SKM-1 treated with dmso at 0.1 percent for 144 hours (cell line): ENCODE data around the gene RUFY2.

Experiments used
- DNase-seq: peaks from one replicate; lab custom pipeline; 2025; ENCODE audit not compliant: unreplicated experiment; lab: John Stamatoyannopoulos, UW

Gene RUFY2

DNA sequence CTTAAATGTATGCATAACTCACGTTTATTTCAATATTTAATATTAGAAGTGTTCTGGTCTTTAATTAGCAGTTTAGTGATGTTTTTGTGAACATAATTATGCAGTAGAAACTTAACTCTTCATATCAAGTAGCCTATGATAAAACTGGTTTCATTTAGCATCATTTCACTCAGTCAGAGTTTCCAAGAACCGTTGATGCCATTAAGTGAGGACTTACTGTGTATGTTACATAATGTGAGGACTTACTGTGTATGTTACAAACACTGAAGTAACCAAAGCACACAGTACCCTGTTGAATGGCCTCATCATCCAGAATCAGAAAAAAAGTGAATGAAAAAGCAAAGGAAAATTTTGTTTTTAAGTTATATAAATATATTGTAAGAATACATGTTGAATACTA is 41.5 kb downstream of the RUFY2 start:
- no peak for DNase-seq

DNA sequence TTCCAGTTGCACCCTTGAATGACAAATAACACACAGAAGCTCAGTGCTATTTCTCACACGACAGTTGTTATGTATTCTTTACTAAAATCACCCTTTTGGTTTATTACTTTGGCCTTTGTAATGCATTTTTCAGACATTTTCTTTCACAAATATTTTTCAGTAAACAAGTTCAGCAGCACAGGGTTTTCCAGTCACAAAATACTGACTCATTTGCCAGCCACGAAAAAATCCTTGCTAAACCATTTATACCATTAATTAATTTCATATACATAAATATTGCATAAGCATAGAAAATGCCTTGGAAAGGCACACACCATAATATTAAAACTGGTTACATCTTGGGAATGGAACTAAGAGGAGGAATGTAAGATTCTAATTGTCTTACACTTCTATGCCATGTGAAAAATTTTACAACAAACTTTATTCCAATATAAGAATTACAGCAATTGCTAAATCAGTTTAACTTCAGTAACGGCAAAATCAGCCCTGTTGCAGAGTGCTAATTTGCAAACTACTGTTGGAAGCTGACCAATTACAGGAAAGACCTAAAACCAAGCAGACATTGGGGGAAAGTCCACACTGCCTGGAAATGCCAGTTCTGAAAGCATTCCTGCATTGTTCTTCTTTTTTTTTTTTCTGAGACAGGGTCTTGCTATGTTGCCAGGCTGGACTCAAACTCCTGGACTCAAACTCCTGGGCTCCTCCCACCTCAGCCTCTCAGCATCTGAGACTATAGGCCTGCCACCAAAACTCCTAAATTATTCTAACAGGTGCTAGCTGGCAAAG is 42.8 kb downstream of the RUFY2 start:
- DNase-seq: no peak

DNA sequence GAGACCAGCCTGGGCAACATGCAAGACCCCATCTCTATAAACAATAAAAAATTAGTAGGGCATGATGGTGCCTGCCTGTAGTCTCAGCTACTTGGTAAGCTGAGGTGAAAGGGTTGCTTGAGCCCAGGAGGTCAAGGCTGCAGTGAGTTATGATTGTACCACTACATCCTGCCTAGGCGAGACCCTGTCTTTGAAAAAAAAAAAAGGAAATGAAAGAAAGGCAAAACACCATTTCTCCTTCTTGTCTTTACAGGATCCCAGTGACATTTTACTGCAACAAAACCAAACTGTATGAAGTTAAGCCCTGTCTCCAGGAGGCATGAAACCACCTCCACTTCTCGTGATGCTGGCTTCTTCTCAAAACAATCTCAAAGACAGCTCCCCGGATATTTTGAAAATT is 44.5 kb downstream of the RUFY2 start:
- no peak for DNase-seq

DNA sequence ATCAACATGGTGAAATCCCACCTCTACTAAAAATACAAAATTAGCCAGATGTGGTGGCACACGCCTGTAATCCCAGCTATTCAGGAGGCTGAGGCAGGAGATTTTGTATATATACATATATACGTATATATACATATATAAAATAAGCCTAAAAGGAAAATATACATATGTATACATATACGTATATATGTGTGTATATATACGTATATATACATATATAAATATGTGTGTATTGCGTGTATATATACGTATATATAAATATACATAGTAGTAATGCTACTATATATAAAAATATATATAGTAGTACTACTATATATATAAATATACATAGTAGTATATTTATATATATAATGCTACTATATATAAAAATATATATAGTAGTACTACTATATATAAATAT is 47.9 kb downstream of the RUFY2 start:
- no peak for DNase-seq

DNA sequence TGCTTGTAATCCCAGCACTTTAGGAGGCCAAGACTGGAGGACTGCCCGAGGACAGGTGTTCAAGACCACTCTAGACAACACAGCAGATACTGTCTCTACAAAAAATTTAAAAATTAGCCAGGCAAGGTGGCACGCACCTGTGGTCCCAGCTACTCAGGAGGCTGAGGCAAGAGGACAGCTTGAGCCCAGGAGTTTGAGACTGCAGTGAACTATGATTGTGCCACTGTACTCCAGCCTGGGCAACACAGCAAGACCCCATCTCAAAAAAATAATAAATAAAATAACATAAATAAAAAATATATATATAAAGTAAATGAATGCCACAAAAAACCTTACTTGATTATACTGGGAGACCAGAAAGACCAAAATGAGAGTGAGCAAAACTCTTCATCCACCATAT is 53.5 kb downstream of the RUFY2 start:
- no peak for DNase-seq

DNA sequence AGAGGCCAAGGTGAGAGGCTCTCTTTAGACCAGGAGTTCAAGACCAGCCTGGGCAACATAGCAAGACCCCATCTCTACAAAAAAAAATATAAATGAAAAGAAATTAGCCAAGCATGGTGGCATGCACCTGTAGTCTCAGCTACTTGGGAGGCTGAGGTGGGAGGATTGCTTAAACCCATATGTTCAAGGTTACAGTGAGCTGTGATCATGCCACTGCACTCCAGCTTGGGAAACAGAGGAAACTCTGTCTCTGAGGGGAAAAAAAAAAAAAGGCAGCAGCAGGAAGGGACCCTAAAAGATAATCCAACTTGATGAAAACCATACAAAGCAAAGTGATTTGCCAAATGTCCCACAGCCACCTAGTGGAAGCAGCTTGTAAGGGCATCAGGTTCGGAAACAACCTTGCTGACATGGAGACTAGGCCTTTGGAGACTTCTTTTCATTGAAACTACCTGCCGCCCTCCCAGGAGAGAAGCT is 58.8 kb downstream of the RUFY2 start:
- peak; percentile 33 for DNase-seq

DNA sequence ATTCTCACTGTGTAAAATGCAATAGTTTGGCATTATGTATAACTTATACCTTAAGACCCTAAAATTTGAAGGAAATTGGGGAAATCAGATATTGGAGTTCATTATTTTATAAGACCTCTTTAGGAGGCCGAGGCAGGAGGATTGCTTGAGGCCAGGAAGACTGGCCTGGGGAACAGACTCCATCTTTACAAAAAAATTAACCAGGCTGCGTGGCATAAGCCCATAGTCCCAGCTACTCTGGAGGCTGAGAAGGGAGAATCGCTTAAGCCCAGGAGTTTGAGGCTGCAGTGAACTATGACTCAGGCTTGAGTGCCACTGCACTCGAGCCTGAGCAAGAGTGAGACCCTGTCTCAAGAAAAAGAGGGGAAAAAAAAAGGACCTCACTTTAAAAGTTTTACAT is 60.3 kb downstream of the RUFY2 start:
- no peak for DNase-seq

DNA sequence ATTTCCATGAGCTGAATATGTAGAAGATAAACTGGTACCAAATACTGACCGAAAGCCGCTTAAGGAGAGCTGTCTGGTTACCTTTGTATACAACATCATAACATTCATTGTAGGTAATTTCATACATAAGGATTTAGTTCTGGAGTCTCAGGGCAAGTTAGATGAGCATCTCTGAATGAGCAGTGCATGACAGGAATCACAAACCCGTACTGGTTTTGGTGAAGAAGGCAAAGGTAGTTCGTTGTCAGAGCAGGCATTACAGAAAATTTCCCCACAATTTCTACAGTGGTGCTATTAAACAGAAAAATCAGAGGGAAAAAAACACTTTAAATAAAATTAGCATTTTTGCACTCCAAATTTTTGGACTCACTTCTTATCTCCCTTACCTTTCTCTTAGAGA is 61.5 kb downstream of the RUFY2 start:
- DNase-seq: no peak

DNA sequence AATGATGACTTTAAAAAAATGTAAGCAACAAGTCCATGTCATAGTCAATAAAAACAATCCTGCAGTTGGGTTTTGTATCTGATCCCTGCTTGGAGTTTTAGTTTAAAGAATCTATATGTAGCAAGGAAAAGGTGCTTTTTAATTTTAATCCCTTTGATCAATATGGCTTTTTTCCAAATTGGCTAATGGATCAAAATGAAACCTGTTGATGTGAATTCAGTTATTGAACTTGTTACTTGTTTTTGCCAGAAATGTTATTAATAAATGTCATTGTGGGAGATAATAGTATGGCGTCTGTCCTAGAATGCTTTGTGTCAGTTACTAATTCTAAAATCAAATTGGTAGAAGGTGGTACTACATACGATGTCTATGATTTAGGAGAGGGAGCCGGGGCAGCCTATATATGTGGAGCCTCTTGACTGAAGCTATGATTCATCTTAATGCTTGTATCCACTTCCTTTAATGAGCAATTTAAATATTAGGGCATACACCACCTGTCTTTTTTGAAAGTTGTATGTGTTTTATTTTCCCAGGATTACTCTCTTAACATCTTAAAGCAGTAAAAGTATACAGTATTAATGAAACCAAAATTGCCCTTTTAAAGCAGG is 64.1 kb downstream of the RUFY2 start:
- no peak for DNase-seq

DNA sequence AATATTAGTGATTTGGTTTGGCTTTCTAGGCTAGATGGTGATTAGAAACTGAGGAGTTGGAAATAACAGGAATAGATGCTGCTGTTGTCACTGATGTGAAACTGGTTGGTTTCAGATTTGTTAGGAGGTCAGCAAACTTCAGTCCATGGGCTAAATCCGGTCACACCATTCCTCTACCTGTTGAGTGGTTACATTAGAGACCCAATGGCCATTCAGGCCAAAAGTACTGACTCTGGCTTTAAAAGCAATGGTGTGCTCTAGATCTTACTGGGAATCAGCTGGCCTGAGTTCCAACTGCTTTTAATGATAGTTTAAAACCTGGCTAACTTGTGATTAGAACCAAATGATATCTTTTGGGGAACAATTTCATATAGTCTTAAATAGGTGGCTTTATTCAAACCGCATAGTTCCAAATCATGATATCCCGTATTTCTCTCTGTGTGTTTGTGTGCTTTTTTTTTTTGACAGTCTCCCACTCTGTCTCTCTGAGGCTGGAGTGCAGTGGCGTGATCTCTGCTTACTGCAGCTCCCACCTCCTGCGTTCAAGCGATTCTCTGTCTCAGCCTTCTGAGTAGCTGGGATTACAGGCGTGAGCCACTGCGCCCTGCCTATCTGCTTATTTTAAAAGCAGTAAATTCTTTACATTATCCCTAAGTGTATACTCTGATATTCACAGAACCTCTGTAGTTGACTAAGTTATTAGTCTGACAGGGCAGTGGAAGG is 66.6 kb downstream of the RUFY2 start:
- no peak for DNase-seq

DNA sequence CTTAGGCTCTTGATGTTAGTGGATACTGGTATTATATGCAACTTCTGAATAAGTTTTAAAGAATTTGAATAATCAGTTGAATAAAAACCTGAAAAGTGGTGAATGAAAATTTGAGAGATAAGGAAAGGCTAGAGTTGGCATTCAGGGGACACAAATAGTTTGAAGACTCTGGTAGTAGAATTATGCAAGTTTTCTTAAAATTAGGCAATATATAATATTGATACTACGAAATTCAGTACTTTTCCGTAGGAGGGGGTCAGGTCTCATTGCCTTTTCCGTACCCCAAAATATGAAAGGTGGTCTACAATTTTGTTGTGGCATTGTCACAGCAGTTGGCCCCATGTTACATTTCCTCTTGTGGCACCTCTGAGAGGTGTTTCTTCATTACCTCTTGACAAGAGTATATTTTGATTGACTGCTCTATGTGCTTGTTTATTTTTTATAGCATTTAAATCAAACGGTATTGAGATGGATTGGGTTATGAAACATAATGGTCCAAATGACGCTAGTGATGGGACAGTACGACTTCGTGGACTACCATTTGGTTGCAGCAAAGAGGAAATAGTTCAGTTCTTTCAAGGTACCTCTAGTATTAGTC is 70.2 kb downstream of the RUFY2 start:
- no peak for DNase-seq

DNA sequence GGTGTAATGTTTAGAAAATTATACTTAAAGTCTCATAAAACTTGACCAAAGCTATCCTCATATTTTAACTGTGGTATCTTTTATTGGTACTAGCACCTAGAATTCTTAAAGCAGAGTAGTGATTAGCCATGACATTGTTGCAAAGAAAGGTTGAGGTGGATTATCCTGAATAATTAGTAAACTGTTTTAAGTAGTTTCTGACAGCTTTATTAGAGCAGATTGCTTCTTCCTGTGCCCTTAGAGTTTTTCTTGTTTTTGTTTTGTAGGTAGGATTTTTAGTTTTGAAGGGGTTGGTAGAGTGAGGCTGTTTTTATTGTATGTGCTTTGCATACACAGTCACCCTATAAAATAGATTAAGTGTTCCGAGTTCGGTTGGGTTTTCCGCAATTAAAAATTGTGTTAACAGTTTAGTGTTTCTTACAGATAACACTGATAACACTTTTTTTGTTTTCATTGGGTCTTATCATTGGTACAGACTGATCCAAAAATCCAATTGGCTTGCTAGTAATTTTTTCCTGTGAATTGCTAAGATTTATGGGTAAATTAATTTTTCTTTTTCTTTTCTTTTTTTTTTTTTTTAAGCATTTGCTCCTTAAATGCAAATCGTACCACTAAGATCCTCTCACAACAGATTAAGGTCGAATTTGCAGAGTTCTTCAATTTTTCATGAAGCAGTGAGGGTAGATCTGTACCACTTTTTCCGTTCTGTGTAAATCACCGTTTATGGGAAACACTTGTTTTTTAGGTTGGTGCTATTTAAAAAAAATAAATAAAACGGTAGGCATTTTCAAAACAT is 72.2 kb downstream of the RUFY2 start:
- DNase-seq: no peak

DNA sequence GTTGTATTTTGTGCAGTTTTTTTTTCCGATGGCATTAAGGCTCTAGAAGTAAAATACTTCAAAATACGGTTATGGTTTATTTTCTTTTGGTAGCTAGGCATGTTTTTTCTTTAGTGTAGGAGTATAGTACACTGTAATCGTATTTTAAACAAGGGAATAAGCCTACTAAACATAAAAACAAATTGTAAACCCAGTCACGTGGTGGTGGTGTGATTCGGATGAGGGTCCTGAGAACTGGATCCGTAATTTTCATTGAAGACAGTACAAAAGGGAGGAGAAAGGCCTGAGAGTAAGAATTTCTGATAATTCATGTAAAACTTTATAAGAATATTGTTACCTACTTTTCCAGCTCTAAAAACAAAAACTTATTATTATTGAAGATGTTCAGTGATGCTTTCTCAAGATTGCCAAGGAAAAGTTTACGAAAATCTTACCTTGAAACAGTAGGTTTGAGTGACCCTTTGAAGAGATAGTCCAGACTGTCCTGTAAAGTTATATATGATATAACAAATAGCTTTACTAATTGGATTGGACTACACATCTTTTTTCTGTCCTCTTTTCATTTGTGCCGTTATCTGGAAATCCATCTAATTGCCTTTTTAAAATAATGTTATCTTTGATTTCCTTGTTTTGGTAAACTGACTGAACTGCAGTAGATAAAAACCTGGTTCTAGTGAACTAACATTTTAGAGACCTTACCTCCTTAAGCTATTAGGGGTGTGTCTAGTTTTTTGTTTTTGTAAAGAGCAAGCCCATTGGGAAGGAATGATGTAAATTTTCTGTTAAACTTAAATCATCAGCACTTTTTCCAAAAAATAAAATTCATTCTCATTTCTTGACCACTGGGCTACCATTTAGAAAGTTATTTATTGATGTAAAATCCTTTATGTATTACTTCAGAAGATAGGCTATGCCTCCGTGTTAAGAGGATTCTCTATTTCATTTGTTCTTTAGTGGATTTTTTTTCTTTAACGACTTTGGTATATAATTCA is 73.3 kb downstream of the RUFY2 start:
- no peak for DNase-seq

DNA sequence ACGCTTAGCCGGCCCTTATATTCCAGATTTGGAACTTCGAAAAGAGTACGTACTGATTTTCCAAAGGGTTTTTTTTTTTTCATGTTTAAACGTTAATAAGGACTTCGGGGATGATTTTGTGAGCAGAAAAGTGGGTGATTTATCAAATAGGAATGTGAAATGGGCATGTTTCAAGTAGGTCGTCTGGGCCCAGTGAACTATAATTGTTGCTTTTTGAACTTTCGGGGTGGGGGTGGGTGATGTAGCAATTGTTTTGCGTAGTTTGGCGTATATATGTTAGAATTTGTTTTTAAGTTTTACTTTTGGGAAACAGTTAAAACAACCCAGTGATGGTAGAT is 74.0 kb downstream of the RUFY2 start:
- no peak for DNase-seq

DNA sequence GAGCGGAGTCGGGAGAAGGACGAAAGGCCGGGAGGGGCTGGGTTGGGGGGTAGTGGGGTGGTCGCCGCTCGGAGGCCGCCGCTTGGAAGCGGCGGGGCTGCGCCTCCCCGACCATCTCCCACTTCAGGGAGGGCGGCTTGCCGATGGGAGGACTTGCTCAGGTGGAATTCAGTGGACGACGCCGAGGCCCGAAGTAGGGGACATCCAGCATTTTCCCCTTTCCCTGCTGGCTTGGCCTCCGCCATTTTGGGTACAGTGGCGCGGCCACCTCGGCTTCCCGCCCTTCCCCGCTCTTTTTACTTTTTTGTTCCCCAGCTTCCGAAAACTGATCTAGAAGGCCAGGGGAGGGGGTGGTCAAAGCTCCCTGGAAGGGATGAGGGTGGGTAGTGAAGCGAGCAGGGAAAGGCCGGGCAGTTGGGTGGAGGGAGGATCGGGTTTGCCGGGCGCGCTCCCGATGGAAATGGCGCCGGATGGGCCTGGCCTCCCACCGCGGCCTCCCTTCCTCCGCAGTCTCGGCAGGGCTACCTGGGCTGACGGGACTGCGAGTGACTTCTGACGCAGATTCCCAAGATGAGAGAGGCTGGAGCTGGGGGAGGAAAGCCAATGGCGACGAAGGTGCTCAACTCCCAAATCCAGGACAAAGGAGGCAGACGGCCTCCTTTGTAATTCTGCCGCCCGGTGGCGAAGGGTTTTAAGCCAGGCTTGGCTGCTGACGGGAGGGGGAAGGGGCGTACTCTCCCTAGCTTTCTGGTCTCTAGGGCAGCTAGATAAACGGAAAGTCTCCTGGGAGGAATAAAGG is 74.6 kb downstream of the RUFY2 start, which contains the start of gene PBLD:
Gene PBLD (minus strand): TSS at position 670 of the 799 bp plus-strand sequence. CDS start 26,084 bp downstream, outside the sequence.
- peak; percentile 60 for DNase-seq

DNA sequence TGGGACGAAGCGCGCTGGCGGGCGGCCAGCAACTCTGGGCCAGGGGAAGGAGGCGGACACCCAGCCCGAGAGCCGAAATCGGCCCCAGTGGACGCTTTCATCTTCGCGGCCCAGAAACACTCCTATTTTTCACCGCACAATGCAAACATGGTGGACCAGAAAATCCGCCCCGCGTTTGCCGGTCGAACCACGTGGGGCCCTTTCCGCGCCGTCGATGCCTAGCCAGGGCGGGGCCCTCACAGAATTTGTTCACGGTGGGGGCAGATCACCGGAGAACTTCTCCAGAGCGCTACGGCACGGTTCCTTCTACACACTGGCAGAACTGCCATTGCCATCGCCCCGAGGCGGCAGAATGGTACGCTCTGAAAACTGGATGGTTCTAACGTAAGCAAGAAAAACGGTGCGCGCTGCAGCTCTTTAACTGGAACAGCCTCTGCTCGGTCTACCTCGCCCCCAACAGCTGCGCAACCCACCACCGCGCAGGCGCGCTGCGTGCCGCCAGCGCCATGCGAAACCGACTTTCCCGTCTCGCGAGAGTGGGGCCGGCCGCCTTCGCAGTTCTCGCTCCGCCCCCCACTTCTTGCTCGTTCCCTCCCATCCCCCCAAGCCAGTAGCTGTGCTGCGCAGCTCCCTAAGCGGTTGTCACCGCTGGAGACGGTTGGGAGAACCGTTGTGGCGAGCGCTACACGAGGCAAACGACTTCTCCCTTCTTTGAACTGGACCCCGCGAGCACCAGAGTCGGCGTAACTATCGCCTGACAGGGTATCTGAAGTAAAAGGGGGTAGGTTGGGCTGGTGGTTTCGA is 75.4 kb downstream of the RUFY2 start, which contains the start of gene HNRNPH3:
Gene HNRNPH3 (plus strand): TSS at position 610 of the 804 bp plus-strand sequence. CDS start 5,158 bp downstream, outside the sequence.
- peak; percentile 96 for DNase-seq

DNA sequence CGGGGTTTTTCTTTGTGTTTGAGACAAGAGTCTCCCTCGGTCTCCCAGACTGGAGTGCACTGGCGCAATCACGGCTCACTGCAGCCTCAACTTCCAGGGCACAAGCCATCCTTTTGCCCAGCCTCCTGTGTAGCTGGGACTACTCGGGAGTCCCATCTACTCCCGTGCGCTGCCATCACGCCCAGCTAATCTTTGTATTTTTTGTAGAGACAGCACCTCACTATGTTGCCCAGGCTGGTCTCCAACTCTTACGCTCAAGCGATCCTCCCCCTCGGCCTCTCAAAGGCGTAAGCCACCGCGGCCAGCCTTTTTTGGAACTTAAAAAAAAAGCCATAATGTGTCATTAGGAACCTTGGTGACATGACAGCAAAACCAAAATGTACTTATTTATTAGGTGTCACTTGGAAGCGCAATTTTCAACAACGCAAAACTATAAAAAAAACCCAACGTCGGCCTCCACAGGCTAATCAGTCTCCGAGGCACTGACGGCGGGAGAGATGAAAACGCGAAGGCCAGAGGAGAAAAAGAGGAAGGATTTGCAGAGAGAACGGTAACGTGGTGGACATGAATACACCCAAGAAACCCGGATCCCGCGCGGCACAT is 76.1 kb downstream of the RUFY2 start:
- DNase-seq: no peak

DNA sequence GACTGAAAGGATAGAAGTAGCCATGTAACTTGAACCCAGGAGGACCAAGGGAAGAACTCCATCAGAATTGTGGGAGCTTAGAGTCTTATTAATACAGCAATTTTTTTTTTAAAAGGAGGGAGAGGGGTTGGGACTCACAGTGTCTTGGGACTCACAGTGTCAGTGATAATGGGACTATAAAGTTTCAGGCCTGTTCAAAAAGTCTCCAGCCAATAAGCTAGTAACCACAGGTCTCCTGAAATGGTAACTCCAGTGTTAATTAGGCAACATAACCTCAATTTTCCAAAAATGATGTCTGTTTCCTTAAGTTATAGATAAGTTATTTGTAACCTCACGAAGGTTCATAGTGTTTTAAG is 77.6 kb downstream of the RUFY2 start:
- DNase-seq: no peak
